CD4-positive, alpha-beta T cell (primary cell): ENCODE measurements around the gene TENM4. TPM values are rescaled to one million over a fixed set of nuclear protein-coding genes. Genes with fewer than 3 reads are reported as not detected.

Source experiments
- ATAC-seq: fragments of 200-7000 bp; cut with Tn5 transposase; one replicate; pipeline ENCODE4 v1.10.0; 2022; ENCODE audit warnings: mild to moderate bottlenecking; ENCODE audit not compliant: poor library complexity
- CTCF ChIA-PET: fragments of 350-600 bp; sonication (Branson Sonifier 250); formaldehyde crosslinking; loops from one replicate; lab custom pipeline; 2021; ENCODE audit warnings: antibody characterized with exemption, inconsistent platforms; lab: Charles Lee
- POLR2A ChIA-PET: fragments of 350-600 bp; sonication (Branson Sonifier 250); formaldehyde crosslinking; loops from one replicate; lab custom pipeline; 2021; ENCODE audit warnings: antibody characterized with exemption, inconsistent platforms; lab: Charles Lee
- DNase-seq, 14 experiments: peaks; one replicate each; pipeline ENCODE4 v3.0.0-alpha.2; 2013 to 2020; ENCODE audit warnings: mixed read lengths in 2 of 14
- H3K27ac ChIP-seq, 2 donors: one replicate each; pipeline versions ENCODE4 v1.5.1 to v1.7.0; 2013; ENCODE audit warnings: low read length in 2 of 2, low read depth in 1 of 2, mild to moderate bottlenecking in 1 of 2
- H3K27me3 ChIP-seq, 2 experiments: 1 replicate in 1 of 2; 2 replicates in 1 of 2; pipeline versions ENCODE4 v1.6.1 to v1.7.0; 2013; ENCODE audit warnings: low read length in 2 of 2, control low read depth in 1 of 2, mild to moderate bottlenecking in 1 of 2, moderate library complexity in 1 of 2; ENCODE audit not compliant: insufficient read depth in 2 of 2, control insufficient read depth in 1 of 2
- H3K36me3 ChIP-seq: one replicate; pipeline ENCODE4 v1.6.1; 2013; ENCODE audit warnings: low read length, control low read depth; ENCODE audit not compliant: insufficient read depth
- H3K4me1 ChIP-seq: one replicate; pipeline ENCODE4 v1.6.1; 2013; ENCODE audit warnings: low read length, control low read depth; ENCODE audit not compliant: insufficient read depth
- H3K4me3 ChIP-seq: one replicate; pipeline ENCODE4 v1.5.1; 2013; ENCODE audit warnings: mild to moderate bottlenecking, low read length, moderate library complexity
- H3K9me3 ChIP-seq, 2 experiments: 1 replicate in 1 of 2; 2 replicates in 1 of 2; pipeline versions ENCODE4 v1.6.1 to v1.7.0; 2013; ENCODE audit warnings: low read length in 2 of 2, mild to moderate bottlenecking in 2 of 2, control low read depth in 1 of 2, moderate library complexity in 1 of 2; ENCODE audit not compliant: control insufficient read depth in 1 of 2, insufficient read depth in 1 of 2
- H3K27ac Mint-ChIP-seq: one replicate; pipeline ENCODE4 v1.8.0; 2020; ENCODE audit warnings: mixed read lengths
- H3K27me3 Mint-ChIP-seq: one replicate; pipeline ENCODE4 v1.8.0; 2021; ENCODE audit warnings: mixed read lengths
- H3K36me3 Mint-ChIP-seq: one replicate; pipeline ENCODE4 v1.8.0; 2021; ENCODE audit warnings: low read depth, mixed read lengths
- H3K4me1 Mint-ChIP-seq: one replicate; pipeline ENCODE4 v1.8.0; 2021; ENCODE audit warnings: low read depth, mixed read lengths
- H3K4me3 Mint-ChIP-seq: one replicate; pipeline ENCODE4 v1.8.0; 2020; ENCODE audit warnings: mild to moderate bottlenecking, mixed read lengths
- H3K9me3 Mint-ChIP-seq: one replicate; pipeline ENCODE4 v1.8.0; 2020; ENCODE audit warnings: mixed read lengths
- intact Hi-C, 2 experiments: fragments of 100-400 bp; cut with DNase I in 1 of 2; cut with micrococcal nuclease in 1 of 2; formaldehyde crosslinking; loops; one replicate each; pipeline versions ENCODE4 v1.15.1 to v1.9.0; 2023 to 2025; cut with DNase I, micrococcal nuclease
- total RNA-seq, 174 experiments: library from RNA in 2 of 174; stranded (reverse) in 2 of 174; gene quantifications; one replicate each; pipeline ENCODE4 v1.2.3 and lab custom pipeline; 2021 to 2026
- TF ChIP-seq, protein P1 (sequence below): fragments of 200-600 bp; IDR thresholded peaks from one replicate; pipeline ENCODE4 v1.8.0; 2022; ENCODE audit warnings: antibody characterized with exemption, mild to moderate bottlenecking

The TENM4 gene
- total RNA-seq, 2 experiments from 2014 or later: 0.22 to 0.31 TPM

- DNase-seq (no peak), ATAC-seq (no peak)
- H3K27ac ChIP-seq: no peak overlapping the region
- no peaks in the 10 kb centered on the region for H3K27me3 ChIP-seq
- Mint-ChIP-seq H3K4me3 (no peak overlapping the region), H3K4me1 (no peaks in the 10 kb centered on the region), H3K9me3 (no peaks in the 10 kb centered on the region), H3K36me3 (no peaks in the 10 kb centered on the region), H3K27ac (no peak overlapping the region), H3K27me3 (peaks cover 13% of the 10 kb centered on the region)
- H3K4me1 ChIP-seq: no peaks in the 10 kb centered on the region
- H3K4me3 ChIP-seq: no peak overlapping the region
- intact Hi-C loops: no loop called here
- no peaks in the 10 kb centered on the region for H3K9me3 ChIP-seq
- ChIA-PET CTCF (interaction anchor here (0.6 kb wide), 1 partner anchor 296 kb away, joined by 3 read pairs; no protein-coding TSS in a partner anchor), POLR2A (no interaction called here)
- TF ChIP-seq, protein P1, sequence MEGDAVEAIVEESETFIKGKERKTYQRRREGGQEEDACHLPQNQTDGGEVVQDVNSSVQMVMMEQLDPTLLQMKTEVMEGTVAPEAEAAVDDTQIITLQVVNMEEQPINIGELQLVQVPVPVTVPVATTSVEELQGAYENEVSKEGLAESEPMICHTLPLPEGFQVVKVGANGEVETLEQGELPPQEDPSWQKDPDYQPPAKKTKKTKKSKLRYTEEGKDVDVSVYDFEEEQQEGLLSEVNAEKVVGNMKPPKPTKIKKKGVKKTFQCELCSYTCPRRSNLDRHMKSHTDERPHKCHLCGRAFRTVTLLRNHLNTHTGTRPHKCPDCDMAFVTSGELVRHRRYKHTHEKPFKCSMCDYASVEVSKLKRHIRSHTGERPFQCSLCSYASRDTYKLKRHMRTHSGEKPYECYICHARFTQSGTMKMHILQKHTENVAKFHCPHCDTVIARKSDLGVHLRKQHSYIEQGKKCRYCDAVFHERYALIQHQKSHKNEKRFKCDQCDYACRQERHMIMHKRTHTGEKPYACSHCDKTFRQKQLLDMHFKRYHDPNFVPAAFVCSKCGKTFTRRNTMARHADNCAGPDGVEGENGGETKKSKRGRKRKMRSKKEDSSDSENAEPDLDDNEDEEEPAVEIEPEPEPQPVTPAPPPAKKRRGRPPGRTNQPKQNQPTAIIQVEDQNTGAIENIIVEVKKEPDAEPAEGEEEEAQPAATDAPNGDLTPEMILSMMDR: no peak
- no peaks in the 10 kb centered on the region for H3K36me3 ChIP-seq
These were observed 18.0 kb downstream of the TENM4 start for GRCh38 chr11:79422866-79423265.

DNA sequence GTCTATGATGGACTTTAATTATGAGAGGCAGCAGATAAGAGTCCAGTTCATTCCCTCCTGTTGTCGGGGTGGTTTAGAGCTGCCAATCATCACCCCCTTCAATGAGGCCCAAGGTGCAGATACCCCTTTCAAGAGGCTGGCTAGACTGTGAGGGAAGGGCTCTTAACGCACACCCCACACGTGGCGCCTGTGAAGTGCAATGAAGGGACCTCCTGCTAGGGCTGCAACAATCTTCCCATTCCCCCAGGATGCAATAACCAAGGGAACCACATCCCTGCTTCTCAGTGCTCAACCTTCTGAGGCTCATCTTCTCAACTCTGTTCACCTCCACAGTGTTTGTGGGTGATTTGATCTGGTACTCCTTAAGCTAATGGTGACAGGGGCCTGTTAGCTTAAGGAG is 19.0 kb downstream of the TENM4 start:
- Mint-ChIP-seq H3K27me3 (peaks cover 13% of the 10 kb centered on the region), H3K4me1 (no peaks in the 10 kb centered on the region), H3K9me3 (no peaks in the 10 kb centered on the region), H3K27ac (no peak overlapping the region), H3K36me3 (no peaks in the 10 kb centered on the region), H3K4me3 (no peak overlapping the region)
- Histone ChIP-seq H3K27ac (no peak overlapping the region), H3K36me3 (no peaks in the 10 kb centered on the region), H3K9me3 (no peaks in the 10 kb centered on the region), H3K4me3 (no peak overlapping the region), H3K27me3 (no peaks in the 10 kb centered on the region), H3K4me1 (no peaks in the 10 kb centered on the region)
- no peak for DNase-seq
- TF ChIP-seq, protein P1: no peak
- intact Hi-C loops: no loop called here
- ChIA-PET POLR2A (no interaction called here), CTCF (no interaction called here)
- no peak for ATAC-seq

DNA sequence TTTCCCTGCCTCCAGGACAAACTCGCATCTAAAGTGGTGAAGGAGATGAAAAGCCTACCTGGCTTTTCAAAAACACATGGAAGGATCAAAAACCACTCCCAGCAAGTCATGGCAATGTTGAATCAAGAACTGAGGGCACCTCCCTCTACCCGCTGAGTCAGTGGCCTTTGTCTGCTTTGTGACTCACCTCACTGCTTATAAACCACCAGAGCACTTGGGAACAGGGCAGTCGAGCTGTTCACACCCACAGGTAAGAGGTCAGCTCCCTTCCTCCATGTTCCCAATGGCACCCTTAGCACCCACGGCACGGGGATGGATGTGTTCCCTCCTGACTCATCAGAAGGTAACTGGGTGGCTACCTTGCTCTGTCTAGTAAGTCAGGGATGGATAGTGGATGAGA is 21.7 kb downstream of the TENM4 start:
- ChIA-PET POLR2A (no interaction called here), CTCF (no interaction called here)
- intact Hi-C loops: no loop called here
- Histone ChIP-seq H3K4me3 (no peak overlapping the region), H3K27ac (no peak overlapping the region), H3K9me3 (peaks cover 0 to 4% of the 10 kb centered on the region in 2 experiments), H3K4me1 (no peaks in the 10 kb centered on the region), H3K27me3 (no peaks in the 10 kb centered on the region), H3K36me3 (no peaks in the 10 kb centered on the region)
- no peak for ATAC-seq
- TF ChIP-seq, protein P1: no peak
- H3K4me1 Mint-ChIP-seq: no peaks in the 10 kb centered on the region
- no peak overlapping the region for H3K4me3 Mint-ChIP-seq
- peaks cover 13% of the 10 kb centered on the region for H3K27me3 Mint-ChIP-seq
- H3K9me3 Mint-ChIP-seq: peaks cover 3% of the 10 kb centered on the region
- DNase-seq: no peak
- no peaks in the 10 kb centered on the region for H3K36me3 Mint-ChIP-seq
- H3K27ac Mint-ChIP-seq: no peak overlapping the region
